ENCODE results near the gene SLC7A14. TPM values are rescaled to one million over a fixed set of nuclear protein-coding genes. Genes with fewer than 3 reads are reported as not detected.

Gene SLC7A14
- total RNA-seq, 5 donors from 2014 or later (not counting 1 experiment from before 2014, with no cell fraction given), result not detected

GRCh38 chr3:170623524-170623923, 37.6 kb upstream of the SLC7A14 start:
- Mint-ChIP-seq H3K36me3 (no peaks in the 10 kb centered on the region), H3K4me3 (no peak overlapping the region), H3K9me3 (peaks cover 0 to 2% (median 0%) of the 10 kb centered on the region in 3 donors), H3K27ac (no peak overlapping the region), H3K27me3 (peaks cover 14 to 19% of the 10 kb centered on the region in 2 donors), H3K4me1 (no peaks in the 10 kb centered on the region)
- Histone ChIP-seq H3K9me3 (no peaks in the 10 kb centered on the region), H3K27ac (ENCODE audit: low read length) (no peak overlapping the region), H3K4me1 (ENCODE audit: control insufficient read depth in 1 of 2, extremely low read depth in 1 of 2, insufficient read depth in 2 of 2, low read length in 2 of 2) (no peaks in the 10 kb centered on the region), H3K36me3 (ENCODE audit: control insufficient read depth in 2 of 2, extremely low read depth in 1 of 2, insufficient read depth in 1 of 2, low read length in 1 of 2) (no peaks in the 10 kb centered on the region), H3K27me3 (replicated peaks in 1 of 2; ENCODE audit: control insufficient read depth in 2 of 2, extremely low read depth in 1 of 2, insufficient read depth in 2 of 2, low read length in 1 of 2) (peaks cover 0 to 17% of the 10 kb centered on the region in 2 experiments), H3K4me3 (ENCODE audit: control insufficient read depth in 1 of 2, extremely low read depth in 1 of 2, low read length in 1 of 2) (no peak overlapping the region)
- DNase-seq, result no peak
- no CpG with 5 or more reads among the region's 1 CpG for WGBS (ENCODE audit: insufficient coverage)
- no peak for ATAC-seq (replicated peaks in 1 of 4)
- ChIA-PET POLR2A (interaction anchor here in 1 of 2 donors (0.7 kb wide), 1 partner anchor 46 kb away, joined by 3 read pairs; no protein-coding TSS in a partner anchor), CTCF (no interaction called here)

- Histone ChIP-seq H3K9me3 (no peaks in the 10 kb centered on the region), H3K4me3 (ENCODE audit: control insufficient read depth in 1 of 2, extremely low read depth in 1 of 2, low read length in 1 of 2) (no peak overlapping the region), H3K4me1 (ENCODE audit: control insufficient read depth in 1 of 2, extremely low read depth in 1 of 2, insufficient read depth in 2 of 2, low read length in 2 of 2) (no peaks in the 10 kb centered on the region), H3K36me3 (ENCODE audit: control insufficient read depth in 2 of 2, extremely low read depth in 1 of 2, insufficient read depth in 1 of 2, low read length in 1 of 2) (no peaks in the 10 kb centered on the region), H3K27me3 (replicated peaks in 1 of 2; ENCODE audit: control insufficient read depth in 2 of 2, extremely low read depth in 1 of 2, insufficient read depth in 2 of 2, low read length in 1 of 2) (peaks cover 0 to 17% of the 10 kb centered on the region in 2 experiments), H3K27ac (ENCODE audit: low read length) (no peak overlapping the region)
- DNase-seq (no peak), ATAC-seq (replicated peaks in 1 of 4) (no peak)
- ChIA-PET CTCF (no interaction called here), POLR2A (interaction anchor here in 1 of 2 donors (0.7 kb wide), 1 partner anchor 47 kb away, joined by 3 read pairs; no protein-coding TSS in a partner anchor)
- Mint-ChIP-seq H3K9me3 (peaks cover 0 to 2% (median 0%) of the 10 kb centered on the region in 3 donors), H3K4me1 (no peaks in the 10 kb centered on the region), H3K36me3 (no peaks in the 10 kb centered on the region), H3K4me3 (no peak overlapping the region), H3K27me3 (peaks cover 14 to 19% of the 10 kb centered on the region in 2 donors), H3K27ac (no peak overlapping the region)
- 57% methylated on average over 2 of the region's 5 CpGs for WGBS (ENCODE audit: insufficient coverage)
Observed at GRCh38 chr3:170622369-170623159, 36.7 kb upstream of the SLC7A14 start.

- Mint-ChIP-seq H3K27ac (no peak overlapping the region), H3K4me3 (no peak overlapping the region), H3K4me1 (no peaks in the 10 kb centered on the region), H3K36me3 (no peaks in the 10 kb centered on the region), H3K27me3 (peaks cover 14 to 19% of the 10 kb centered on the region in 2 donors), H3K9me3 (peaks cover 0 to 2% (median 0%) of the 10 kb centered on the region in 3 donors)
- no peak for ATAC-seq (replicated peaks in 1 of 4)
- H3K9me3 ChIP-seq, result no peaks in the 10 kb centered on the region
- POLR2A ChIA-PET, result no interaction called here
- H3K27me3 ChIP-seq (replicated peaks in 1 of 2; ENCODE audit: control insufficient read depth in 2 of 2, extremely low read depth in 1 of 2, insufficient read depth in 2 of 2, low read length in 1 of 2), result peaks cover 0 to 14% of the 10 kb centered on the region in 2 experiments
- DNase-seq, result no peak
- H3K4me1 ChIP-seq (ENCODE audit: control insufficient read depth in 1 of 2, extremely low read depth in 1 of 2, insufficient read depth in 2 of 2, low read length in 2 of 2), result no peaks in the 10 kb centered on the region
- H3K36me3 ChIP-seq (ENCODE audit: control insufficient read depth in 2 of 2, extremely low read depth in 1 of 2, insufficient read depth in 1 of 2, low read length in 1 of 2), result no peaks in the 10 kb centered on the region
- H3K27ac ChIP-seq (ENCODE audit: low read length), result no peak overlapping the region
- H3K4me3 ChIP-seq (ENCODE audit: control insufficient read depth in 1 of 2, extremely low read depth in 1 of 2, low read length in 1 of 2), result no peak overlapping the region
- 100% methylated on average over 1 of the region's 5 CpGs for WGBS (ENCODE audit: insufficient coverage)
- CTCF ChIA-PET, result no interaction called here
Observed at GRCh38 chr3:170621256-170621655, 35.4 kb upstream of the SLC7A14 start.

- Mint-ChIP-seq H3K27ac (no peak overlapping the region), H3K9me3 (no peaks in the 10 kb centered on the region), H3K36me3 (no peaks in the 10 kb centered on the region), H3K4me1 (no peaks in the 10 kb centered on the region), H3K27me3 (peaks cover 3 to 16% of the 10 kb centered on the region in 2 donors), H3K4me3 (no peak overlapping the region)
- ATAC-seq (replicated peaks in 1 of 4) (no peak), DNase-seq (no peak)
- no peak overlapping the region for H3K27ac ChIP-seq (ENCODE audit: low read length)
- H3K9me3 ChIP-seq, result no peaks in the 10 kb centered on the region
- POLR2A ChIA-PET, result no interaction called here
- no peak overlapping the region for H3K4me3 ChIP-seq (ENCODE audit: control insufficient read depth in 1 of 2, extremely low read depth in 1 of 2, low read length in 1 of 2)
- H3K27me3 ChIP-seq (replicated peaks in 1 of 2; ENCODE audit: control insufficient read depth in 2 of 2, extremely low read depth in 1 of 2, insufficient read depth in 2 of 2, low read length in 1 of 2), result no peaks in the 10 kb centered on the region
- 63% methylated on average over 4 of the region's 5 CpGs for WGBS (ENCODE audit: insufficient coverage)
- no peaks in the 10 kb centered on the region for H3K36me3 ChIP-seq (ENCODE audit: control insufficient read depth in 2 of 2, extremely low read depth in 1 of 2, insufficient read depth in 1 of 2, low read length in 1 of 2)
- CTCF ChIA-PET, result no interaction called here
- no peaks in the 10 kb centered on the region for H3K4me1 ChIP-seq (ENCODE audit: control insufficient read depth in 1 of 2, extremely low read depth in 1 of 2, insufficient read depth in 2 of 2, low read length in 2 of 2)
Observed at GRCh38 chr3:170614214-170614966, 28.5 kb upstream of the SLC7A14 start.

- Mint-ChIP-seq H3K9me3 (no peaks in the 10 kb centered on the region), H3K36me3 (no peaks in the 10 kb centered on the region), H3K27ac (no peak overlapping the region), H3K4me3 (no peak overlapping the region), H3K4me1 (no peaks in the 10 kb centered on the region), H3K27me3 (peaks cover 3 to 15% of the 10 kb centered on the region in 2 donors)
- WGBS (ENCODE audit: insufficient coverage), result 100% methylated on average over 1 of the region's 2 CpGs
- Histone ChIP-seq H3K9me3 (no peaks in the 10 kb centered on the region), H3K4me1 (ENCODE audit: control insufficient read depth in 1 of 2, extremely low read depth in 1 of 2, insufficient read depth in 2 of 2, low read length in 2 of 2) (no peaks in the 10 kb centered on the region), H3K36me3 (ENCODE audit: control insufficient read depth in 2 of 2, extremely low read depth in 1 of 2, insufficient read depth in 1 of 2, low read length in 1 of 2) (no peaks in the 10 kb centered on the region), H3K4me3 (ENCODE audit: control insufficient read depth in 1 of 2, extremely low read depth in 1 of 2, low read length in 1 of 2) (no peak overlapping the region), H3K27ac (ENCODE audit: low read length) (no peak overlapping the region), H3K27me3 (replicated peaks in 1 of 2; ENCODE audit: control insufficient read depth in 2 of 2, extremely low read depth in 1 of 2, insufficient read depth in 2 of 2, low read length in 1 of 2) (peaks cover 0 to under 1% of the 10 kb centered on the region in 2 experiments)
- POLR2A ChIA-PET, result no interaction called here
- CTCF ChIA-PET, result no interaction called here
- DNase-seq (no peak), ATAC-seq (replicated peaks in 1 of 4) (no peak)
Observed at GRCh38 chr3:170611751-170612150, 25.9 kb upstream of the SLC7A14 start.

- H3K36me3 Mint-ChIP-seq, result no peaks in the 10 kb centered on the region
- H3K4me1 Mint-ChIP-seq, result no peaks in the 10 kb centered on the region
- ChIA-PET CTCF (no interaction called here), POLR2A (no interaction called here)
- Histone ChIP-seq H3K4me3 (ENCODE audit: control insufficient read depth in 1 of 2, extremely low read depth in 1 of 2, low read length in 1 of 2) (no peak overlapping the region), H3K9me3 (no peaks in the 10 kb centered on the region), H3K27ac (ENCODE audit: low read length) (no peak overlapping the region), H3K27me3 (replicated peaks in 1 of 2; ENCODE audit: control insufficient read depth in 2 of 2, extremely low read depth in 1 of 2, insufficient read depth in 2 of 2, low read length in 1 of 2) (peaks cover 0 to 2% of the 10 kb centered on the region in 2 experiments), H3K4me1 (ENCODE audit: control insufficient read depth in 1 of 2, extremely low read depth in 1 of 2, insufficient read depth in 2 of 2, low read length in 2 of 2) (no peaks in the 10 kb centered on the region), H3K36me3 (ENCODE audit: control insufficient read depth in 2 of 2, extremely low read depth in 1 of 2, insufficient read depth in 1 of 2, low read length in 1 of 2) (no peaks in the 10 kb centered on the region)
- ATAC-seq (replicated peaks in 1 of 4), result no peak
- H3K27me3 Mint-ChIP-seq, result peaks cover 3 to 16% of the 10 kb centered on the region in 2 donors
- no peak overlapping the region for H3K27ac Mint-ChIP-seq
- no CpG with 5 or more reads among the region's 8 CpGs for WGBS (ENCODE audit: insufficient coverage)
- no peaks in the 10 kb centered on the region for H3K9me3 Mint-ChIP-seq
- DNase-seq, result no peak
- no peak overlapping the region for H3K4me3 Mint-ChIP-seq
Observed at GRCh38 chr3:170610321-170610884, 24.5 kb upstream of the SLC7A14 start.
